GM18861 (cell line): ENCODE data around the gene LEO1.

Source experiments
- ATAC-seq: cut with Tn5 transposase; IDR thresholded peaks from one replicate; pipeline ENCODE4 v1.9.1; 2021; ENCODE audit not compliant: unreplicated experiment

The LEO1 gene

DNA sequence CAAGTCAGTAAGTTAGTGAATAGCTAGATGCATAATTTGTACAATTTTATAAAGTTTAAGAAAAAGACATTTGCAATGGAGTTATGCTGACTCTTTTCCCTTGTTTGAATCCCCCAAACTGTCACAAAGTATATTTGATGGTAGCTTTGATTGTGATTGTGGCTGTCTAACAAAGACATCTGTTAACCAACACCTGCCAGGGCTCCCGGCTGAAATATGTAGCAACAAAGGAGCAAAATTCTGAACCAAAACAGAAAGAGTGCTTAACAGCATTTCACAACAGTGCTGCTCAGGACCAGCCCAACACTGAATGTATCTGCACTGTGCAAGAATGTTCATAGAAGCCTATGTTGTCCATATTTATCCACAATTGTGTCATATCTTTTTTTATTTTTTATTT is 39.4 kb downstream of the LEO1 start:
- no peak for ATAC-seq

DNA sequence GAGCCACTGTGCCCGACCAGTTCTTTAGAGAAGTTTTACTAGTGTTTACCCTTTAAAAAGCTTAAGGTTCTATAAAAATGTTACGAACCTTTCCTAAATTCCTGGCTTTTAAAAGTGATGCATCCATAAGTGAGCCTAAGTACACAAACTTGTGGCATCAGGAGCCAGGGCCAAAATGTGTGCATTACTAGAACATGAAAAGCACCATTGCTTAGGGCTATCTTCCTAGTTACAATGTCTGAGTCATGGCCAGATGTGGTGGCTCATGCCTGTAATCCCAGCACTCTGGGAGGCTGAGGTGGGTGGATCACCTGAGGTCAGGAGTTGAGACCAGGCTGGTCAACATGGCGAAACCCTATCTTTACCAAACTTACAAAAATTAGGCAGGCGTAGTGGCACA is 39.9 kb downstream of the LEO1 start:
- ATAC-seq = no peak

DNA sequence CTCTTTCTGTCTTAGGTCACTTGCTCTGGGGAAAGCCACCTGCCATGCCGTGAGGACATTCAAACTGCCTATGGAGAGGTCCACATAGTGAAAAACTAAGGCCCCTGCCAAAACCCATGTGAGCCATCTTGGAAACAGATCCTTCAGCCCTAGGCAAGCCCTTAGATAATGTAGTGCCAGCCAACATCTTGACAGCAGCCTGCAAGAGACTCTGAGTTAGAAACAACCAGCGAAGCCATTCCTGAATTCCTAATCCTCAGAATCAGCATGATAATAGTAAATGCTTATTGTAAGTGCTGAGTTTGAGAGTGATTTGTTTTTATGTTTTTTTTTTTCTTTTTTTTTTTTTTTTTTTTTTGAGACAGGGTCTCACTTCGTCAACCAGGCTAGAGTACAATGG is 40.6 kb downstream of the LEO1 start:
- ATAC-seq = no peak

DNA sequence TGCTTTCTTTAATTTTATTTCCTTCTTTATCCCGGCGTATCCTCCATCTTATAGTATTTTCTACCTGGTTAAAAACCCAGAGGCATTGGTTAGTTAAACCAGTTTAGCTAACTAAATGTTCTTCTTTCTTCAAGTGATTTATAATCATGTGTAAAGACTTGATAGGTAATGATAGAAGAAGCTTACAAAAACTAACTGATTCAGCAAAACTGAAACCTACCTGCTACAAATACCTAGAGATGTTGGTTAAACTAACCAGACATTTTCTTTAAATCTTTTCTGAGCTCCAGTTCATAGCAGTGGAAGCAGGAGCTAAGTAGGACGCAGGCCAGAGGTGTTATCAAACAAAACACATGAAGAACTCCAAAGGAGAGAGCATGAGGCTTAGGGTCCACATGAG is 44.8 kb downstream of the LEO1 start:
- ATAC-seq = no peak

DNA sequence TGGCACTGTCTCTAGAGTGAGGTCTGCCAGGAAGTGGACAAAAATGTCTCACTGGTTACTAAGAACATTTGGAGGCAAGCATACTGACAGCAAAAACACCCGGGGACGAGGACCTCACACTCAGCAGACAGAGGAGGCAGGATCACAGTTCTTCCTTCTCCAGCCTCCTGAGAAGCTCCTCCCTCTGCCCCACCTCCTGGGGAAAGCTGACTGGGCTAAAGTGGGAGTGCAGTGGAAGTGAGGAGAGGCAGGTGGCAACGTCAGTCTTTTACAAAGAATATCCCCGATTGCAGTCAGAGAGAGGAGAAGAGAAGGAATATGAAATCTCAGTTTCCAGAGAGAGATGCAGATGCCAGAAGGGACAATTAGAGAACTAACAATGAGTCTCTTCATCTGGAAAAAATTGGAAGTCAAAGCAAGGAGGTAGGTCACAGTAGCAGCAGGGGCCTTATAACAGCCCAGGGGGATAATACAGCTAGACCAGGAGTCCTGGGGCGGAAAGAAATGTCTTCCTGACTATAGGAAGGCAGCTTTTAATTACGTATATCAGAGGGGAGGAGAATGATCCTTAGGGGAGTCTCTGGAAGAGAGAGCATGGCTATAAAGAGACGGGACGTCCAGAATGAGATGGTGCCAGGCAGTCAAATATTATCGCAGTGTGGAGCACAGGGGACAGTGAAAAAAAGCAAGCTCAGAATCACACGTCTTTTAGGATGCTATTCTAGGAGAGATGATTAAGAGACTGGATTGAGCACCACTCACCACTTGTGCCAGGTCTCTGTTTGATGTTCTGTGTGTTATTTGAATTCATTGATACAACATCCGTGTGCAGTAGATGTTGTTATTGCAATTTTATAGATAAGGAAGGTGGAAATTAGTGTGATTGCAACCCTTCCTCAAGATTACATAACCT is 47.2 kb downstream of the LEO1 start:
- no peak for ATAC-seq

DNA sequence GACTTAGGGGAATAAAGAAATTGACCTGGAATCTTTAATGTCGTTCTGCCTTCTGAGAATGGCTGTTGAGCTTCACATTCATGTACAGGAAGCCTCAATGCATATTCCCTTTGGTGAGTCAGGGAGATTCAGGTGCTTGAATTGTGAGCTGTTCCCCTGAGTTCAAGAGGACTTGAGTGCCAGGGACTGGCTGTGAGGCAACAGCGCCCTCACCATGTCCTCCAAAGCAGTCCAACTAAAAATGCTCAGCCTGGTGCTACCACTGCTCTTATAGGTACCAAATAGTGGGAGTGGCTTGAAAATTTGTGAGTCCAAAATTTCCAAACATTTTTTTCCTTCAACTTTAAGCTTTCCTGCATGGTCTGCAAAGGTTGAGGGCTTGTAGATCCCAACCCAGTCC is 54.1 kb downstream of the LEO1 start:
- ATAC-seq = no peak

DNA sequence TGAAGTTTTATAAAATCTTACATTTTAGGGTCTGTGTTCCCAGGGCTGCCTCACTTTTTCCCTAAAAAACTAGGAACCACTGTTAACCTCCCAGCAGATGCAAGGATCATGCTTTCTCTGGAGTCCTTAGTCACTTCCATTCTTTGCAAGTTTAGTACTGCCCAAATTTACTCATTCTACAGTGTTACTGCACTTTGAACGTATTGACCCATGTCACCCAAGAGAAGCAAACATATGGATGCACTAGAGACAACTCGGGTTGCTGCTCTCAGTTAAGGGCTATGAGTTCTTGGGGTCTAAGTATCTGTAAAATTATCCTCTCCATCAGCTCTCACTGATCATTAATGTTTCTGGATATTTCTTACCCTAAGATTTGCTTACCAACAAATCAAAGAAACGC is 59.0 kb downstream of the LEO1 start:
- ATAC-seq = no peak

DNA sequence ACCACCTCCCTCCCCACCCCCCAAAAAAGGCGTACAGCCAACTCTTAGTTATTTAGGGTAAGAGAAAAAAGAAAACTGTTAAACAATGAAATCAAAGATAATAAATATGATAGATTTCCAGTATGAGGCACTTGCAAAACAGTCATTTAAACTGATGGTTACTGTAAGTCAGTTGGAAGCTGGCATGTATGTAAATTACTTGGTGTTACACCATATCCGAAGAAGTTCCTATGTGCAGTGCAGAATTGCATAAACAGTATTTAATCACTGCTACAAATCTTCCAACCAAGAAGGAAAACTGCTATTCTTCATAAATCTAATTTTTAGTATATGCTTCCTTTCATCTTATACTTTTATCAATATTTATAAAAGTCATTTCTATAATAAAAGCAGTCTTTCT is 62.0 kb downstream of the LEO1 start:
- ATAC-seq = no peak

DNA sequence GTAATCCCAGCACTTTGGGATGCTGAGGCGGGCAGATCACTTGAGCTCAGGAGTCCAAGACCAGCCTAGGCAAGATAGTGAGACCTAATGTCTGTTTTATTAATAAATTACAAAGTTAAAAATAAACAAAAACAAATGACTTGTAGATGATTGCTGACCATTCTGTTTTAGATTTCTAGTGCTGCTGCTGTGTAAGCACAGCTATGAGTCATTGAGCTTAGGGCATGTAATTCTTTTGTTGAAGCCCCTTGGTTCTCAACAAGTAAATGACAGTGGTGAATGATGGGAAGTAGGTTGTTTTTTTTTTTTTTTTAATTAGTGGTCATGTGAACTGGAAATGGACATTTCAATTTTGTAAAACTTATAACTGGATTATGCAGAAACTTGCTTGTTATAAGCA is 63.3 kb downstream of the LEO1 start:
- ATAC-seq = no peak

DNA sequence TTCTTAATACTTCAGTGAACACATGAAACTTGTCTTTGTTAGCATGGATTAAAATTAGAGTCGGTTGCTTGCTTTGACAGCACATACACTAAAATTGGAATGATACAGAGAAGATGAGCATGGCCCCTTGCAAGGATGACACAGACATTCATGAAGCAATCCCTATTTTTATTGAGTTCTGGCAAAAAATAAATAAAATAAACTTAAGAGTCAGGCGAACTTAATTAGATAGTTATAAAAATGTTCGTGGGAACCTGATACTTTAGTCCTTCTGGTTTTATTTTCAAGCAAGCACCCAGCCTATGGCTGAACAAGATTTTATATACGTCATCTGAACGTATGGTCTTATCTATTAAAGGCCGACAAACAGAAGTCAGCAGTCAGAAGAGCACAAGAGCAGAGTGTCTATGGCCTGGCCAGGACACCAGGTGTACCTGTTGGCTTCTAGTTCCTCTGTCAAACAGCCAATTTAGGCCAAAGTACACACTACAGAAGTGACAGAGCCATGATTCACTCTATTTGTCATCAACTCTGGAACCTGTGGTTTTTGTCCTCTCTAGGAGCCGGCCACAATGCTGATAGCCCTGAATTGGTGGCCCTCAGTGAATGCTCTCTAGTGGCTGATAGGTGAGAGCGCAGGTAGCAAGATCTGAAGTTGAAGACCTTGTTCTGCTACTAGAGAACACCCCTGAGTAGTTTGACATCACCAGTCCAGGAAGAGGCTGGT is 64.3 kb downstream of the LEO1 start:
- no peak for ATAC-seq

DNA sequence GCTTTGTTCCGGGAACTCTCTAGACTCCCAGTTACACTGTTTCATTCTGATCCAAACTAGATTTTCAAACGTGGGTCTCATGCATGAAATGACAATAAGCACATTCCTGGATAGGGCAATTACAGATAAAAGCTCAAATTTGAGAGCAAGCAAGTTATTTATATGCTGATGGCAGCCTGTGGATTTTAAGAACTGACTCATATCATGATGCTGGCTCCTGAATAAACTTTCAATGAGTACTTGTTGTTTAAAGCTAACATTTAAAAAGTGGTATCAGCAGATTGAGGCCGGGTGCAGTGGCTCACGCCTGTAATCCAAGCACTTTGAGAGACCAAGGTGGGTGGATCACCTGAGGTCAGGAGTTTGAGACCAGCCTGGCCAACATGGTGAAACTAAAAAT is 66.6 kb downstream of the LEO1 start:
- ATAC-seq = no peak

DNA sequence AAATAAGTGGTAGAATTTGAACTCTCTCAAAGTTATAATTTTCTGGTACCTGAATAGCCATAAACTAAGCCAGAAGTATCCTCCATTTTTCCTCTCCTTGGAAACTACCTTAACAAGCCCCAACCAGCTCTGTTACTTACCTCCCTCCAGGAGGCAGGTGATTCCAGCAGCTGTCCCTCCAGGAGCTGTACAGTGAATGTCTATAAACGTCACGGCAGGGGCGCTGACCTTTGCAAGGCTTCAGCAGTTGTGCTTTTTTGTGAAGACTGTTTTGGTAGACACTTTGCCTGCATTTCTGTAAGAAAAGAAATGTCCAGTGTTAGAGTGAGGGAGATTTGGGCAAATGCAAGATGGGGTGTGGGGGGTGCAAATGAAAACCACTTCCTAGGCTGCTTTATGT is 67.2 kb downstream of the LEO1 start:
- no peak for ATAC-seq

DNA sequence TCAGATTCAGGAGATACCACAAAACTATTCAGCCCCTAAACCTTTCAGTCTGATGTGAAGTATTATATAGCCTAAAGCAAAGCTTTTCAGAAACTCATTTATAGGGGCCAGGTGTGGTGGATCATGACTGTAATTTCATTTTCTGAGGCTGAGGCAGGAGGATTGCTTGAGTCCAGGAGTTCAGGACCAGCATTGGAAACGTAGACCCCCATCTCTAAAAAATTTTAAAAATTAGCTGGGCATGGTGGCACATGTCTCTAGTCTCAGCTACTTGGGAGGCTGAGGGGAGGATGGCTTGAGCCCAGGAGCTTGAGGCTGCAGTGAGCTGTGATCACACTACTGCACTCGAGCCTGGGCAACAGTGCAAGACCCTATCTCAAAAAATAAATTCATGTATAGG is 82.1 kb downstream of the LEO1 start:
- ATAC-seq = no peak

DNA sequence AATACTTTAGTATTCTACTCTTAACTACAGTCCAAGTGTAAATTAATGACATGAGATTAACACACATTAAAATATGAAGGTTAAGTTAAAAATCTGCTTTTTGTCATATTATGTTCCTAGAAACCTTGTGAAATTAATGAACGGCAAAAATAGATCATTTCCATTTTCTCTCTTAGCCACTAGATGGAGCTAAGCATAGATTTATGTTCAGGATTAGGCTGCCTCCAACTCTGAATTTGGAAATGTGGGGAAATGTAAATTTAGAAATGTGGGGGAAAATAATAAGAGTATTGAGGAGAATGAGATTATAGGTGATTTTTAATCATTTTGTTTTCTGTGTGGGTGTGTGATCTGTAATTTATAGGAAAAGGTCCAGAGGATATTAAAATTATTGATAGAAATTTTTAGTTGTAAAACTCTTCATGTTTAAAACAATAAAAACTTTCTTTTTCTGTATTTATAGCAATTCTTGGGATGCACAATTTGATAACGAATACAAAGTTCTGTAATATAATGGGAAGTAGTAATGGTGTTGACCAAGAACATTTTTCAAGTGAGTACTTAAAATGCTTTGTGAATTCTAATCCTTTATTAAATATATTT is 82.9 kb downstream of the LEO1 start:
- ATAC-seq = no peak
